ENCODE results near the gene CAPN2.
"Not testable (repeated sequence)": the region's sequence is repeated elsewhere in the genome, so short reads cannot be mapped to it uniquely, and the experiment has no call there.

Gene CAPN2

DNA sequence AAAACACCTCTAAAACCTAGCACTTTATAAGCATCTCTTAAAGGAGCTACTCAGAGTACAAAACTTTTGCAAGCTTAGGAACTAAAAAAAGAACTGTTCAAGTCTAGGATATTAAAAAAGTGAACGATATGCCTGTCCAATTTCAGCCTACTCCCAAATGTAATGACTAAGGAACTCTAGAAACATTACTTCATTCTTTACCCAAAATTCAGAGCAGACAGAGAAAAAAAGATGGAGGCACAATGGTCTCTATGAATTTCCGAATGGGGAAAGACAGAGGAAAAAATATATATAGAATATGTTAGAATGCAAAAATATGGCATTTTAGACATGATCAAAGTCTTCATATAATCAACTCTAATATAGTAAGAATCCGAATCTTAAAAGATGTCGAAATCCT lies 72.2 kb downstream of the CAPN2 start:
- no peak for DNase-seq (ENCODE audit: low read depth in 1 of 2, low spot score in 1 of 2)

DNA sequence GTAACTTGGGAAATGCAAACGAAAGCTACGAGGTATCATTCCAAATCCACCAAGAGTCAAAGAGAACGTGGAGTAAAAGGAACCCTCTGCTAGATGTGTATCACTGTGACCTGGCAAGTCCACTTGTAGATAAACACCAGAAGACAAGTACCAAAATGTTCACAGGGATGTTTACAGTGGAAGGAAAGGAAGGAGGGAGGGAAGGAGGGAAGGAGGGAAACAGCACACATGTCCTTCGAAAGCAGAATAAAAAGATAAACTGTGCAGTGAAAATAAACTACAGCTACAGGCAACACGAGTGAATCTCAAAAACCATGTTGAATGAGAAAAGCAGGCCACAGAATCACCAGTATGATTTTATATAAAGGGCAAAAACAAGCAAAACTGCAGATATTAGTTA lies 73.5 kb downstream of the CAPN2 start:
- no peak for DNase-seq (ENCODE audit: low read depth in 1 of 2, low spot score in 1 of 2)

DNA sequence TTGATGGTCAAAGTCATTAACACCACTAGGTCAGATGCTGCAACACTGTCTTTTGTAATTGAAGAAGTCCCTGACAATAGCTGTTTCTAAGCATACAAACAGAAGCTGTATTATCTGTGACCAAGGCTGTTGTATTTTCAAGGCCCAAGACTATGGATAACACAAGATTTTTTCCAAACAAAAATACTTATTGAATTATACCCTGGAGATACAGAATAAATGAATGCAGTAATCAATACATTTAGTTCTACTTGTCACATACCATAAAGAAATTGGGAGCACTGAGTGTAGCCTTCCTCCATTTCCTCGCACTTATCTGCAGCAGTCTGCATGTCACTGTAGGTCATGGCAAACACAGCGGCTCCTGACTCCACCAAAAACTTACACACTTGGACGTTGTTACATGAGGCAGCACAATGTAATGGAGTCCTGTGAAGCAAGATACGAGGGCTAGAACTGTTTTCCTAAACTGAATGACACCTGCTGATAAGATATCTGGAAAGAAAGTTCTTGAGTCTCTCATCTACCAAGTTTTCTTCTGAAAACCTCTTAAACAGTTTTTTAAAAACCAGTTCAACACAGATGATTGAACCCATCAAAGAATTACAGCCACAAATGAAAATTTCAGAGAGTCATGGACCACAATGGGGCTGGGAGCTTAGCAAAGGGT lies 76.5 kb downstream of the CAPN2 start:
- no peak for DNase-seq (ENCODE audit: low read depth in 1 of 2, low spot score in 1 of 2)

DNA sequence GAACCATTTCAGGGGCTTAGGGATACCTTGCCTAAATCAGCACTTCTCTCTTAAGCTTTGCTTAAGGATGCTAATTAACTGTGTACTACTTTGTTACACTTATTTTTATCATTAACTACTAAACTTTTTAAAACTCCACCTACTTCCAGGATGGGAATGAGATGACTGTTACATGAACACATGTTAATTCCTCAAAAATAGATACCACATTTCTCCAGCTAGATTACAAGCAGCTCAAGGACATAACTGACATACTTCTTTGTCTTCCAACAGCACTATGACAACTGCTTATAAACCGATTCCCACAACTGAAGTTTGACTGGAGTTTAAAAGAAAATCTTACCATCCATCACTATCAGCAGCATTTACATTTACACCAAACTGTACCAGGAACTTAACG lies 79.7 kb downstream of the CAPN2 start:
- DNase-seq (ENCODE audit: low read depth in 1 of 2, low spot score in 1 of 2) = no peak

DNA sequence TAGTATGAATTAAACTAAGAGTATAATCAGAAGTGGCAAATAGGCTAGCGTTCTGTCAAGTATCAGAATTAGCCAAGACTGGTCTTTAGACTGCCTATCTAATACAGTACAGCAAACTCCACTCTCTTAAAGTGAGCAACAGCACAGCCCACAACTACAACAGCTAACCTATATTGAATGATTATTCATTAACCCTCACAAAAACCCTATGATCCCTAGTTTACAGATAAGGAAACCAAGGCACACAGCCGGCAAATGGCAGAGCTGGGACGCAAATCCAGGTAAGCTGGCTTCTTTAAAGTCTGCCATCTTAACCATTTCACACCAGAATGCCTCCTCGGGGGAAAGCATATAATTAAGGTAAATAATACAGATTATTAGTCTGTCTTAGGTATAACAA lies 81.4 kb downstream of the CAPN2 start:
- no peak for DNase-seq (ENCODE audit: low read depth in 1 of 2, low spot score in 1 of 2)

DNA sequence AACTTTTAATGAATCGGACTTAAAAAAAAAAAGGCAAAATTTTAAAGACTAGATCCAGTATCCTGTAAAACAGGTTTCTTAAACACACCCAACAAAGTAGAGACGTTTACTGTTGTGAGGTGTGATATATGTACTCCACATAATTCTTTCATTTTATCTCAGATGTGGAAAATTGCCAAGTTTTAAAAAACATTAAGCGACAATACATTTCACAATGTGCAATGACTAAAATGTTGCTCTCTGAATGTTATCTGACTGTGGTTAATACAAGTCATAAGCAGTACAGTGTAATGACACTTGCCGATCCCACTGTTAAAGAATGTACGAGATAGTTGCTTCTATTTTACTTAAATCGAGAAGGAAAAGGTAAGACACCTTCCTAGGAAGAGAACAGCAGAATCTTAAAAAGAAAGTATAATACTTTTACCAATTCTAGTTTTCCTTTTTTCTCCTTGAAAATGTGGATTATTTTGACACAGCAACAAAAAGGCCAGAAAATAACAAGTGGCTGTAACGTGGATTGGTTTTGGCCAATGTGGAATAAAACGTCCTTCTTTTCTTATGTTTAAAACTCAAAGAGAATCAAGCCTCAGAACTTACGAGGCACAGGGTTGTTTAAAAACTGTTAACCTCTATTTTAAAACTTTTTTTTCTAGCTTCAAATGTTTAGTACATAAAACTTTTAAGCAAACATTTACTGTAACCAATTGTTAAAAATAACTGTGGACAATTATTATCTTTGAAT lies 82.0 kb downstream of the CAPN2 start:
- no peak for DNase-seq (ENCODE audit: low read depth in 1 of 2, low spot score in 1 of 2)

DNA sequence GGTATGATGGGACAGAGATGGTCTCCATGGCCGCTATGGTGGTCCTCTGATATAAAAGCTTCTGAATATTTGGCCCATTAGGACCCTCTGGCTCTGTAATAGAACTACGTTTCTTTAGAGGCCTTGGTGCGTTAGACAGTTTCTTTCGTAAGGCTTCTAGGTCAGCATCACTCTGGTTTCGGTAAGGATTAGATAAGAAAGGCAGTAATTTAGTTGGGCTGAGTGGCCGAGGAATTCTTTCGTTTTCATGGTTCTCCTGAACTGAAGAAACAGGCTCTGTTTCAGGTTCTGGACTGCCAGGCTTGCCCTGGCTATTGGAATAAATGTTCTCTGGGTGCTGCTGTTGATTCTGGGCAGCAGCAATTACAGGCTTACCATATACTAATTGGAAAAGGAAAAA lies 83.9 kb downstream of the CAPN2 start:
- no peak for DNase-seq (ENCODE audit: low read depth in 1 of 2, low spot score in 1 of 2)

DNA sequence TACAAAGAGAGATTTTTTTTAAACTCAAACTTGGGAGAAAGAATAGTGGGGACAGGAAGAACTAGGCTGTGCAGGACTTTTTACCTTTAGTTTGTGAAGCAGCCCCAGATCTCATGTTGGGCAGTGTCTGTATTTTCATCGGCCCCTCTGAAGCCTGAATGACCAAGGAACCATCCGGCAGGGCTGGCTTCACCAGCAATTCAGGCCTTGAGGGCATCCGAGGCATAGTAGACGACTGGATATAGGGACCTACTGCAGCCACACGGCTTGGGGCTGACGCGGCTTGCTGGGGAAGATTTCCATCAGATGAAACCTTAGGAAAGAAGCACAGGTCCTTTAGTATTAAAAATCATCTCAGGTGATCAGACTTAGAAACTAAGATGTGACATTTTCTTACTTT lies 89.7 kb downstream of the CAPN2 start:
- DNase-seq (ENCODE audit: low read depth in 1 of 2, low spot score in 1 of 2) = no peak

DNA sequence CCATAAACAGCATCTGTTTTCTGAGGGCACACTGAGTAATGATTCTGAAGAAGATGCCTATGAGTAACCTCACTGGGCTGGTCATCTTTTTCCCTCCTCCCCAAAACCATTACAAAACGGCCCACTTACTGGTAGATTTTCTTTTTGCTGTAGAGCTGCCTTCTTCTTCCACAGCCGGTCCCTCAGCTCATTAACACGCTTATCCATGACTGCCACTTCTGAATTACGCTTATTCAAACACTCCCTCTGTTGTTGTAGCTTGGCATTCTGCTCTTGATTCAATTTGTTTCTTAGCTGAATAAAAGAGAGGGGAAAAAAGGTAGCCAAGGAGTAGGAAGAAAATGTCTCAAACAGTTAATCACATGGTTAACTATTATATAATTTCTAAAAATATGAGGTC lies 90.3 kb downstream of the CAPN2 start:
- DNase-seq (ENCODE audit: low read depth in 1 of 2, low spot score in 1 of 2) = no peak

DNA sequence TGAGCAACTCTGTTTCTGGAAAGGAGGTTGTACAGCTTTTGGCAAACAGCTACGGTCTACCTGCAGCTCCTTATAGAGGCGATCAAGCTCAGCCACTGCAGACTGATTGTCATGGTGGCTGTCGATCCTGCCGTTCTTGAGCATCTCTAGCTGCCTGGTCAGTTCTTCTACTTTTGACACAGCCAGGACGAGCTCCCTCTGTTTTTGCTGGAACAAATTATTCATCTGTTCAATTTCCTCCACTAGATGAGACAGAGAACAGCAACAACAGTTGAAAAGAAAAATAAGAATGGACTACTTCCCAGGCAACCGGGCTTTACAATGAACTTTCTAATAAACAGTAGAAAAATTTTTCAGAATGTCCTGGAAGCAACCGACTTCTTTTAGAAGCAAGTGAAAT lies 90.9 kb downstream of the CAPN2 start:
- DNase-seq (ENCODE audit: low read depth in 1 of 2, low spot score in 1 of 2) = no peak

DNA sequence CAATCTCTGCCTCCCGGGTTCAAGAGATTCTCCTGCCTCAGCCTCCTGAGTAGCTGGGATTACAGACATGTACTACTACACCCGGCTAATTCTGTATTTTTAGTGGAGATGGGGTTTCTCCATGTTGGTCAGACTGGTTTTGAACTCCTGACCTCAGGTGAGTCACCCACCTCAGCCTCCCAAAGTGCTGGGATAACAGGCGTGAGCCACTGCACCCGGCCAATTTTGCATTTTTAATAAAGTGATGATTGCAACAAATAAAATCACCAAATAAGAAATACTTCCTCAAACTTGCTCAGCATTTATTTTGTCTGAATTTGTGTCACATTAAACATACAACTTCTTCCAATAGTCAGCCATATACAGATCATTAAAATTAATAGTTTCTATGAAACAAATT lies 97.6 kb downstream of the CAPN2 start:
- DNase-seq (ENCODE audit: low read depth in 1 of 2, low spot score in 1 of 2) = not testable (repeated sequence)

DNA sequence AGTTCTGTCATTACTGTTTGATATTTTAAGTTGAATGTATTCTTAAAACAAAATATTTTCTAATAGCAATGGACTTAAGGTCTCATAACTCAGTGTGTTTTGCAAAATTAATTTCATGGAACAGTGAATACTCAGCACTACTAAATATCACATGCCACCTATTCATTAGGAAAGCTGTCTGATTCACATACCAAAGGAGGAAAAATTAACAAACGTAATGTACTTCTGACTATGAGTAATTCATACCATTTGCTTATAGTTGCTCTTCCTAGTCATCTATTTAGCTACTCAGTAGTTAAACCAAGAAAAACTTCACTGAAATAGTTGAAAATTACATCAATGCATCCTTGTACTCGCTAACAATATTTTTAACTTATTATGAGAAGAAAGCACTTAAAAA lies 98.2 kb downstream of the CAPN2 start:
- DNase-seq (ENCODE audit: low read depth in 1 of 2, low spot score in 1 of 2) = no peak

DNA sequence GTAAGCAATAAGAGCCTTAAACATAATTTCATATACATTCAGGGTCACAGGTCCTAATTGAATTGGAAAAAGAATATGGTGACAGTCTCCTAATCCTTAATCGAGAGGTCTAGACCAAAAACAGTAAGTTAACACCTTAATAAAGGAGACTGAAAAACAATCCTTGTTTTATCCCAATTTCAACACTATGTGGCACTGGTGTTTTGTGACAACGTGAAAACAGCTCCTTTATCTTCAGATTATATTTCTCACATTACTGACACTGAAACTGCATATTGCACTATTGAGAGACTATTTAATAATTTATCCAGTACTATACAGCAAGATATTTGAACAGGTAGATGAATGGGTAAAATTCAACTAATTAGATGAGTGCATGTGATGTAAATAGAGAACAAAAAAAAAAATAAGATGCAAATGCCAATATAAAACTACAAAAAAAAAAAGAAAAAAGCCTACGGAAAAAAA lies 99.3 kb downstream of the CAPN2 start:
- no peak for DNase-seq (ENCODE audit: low read depth in 1 of 2, low spot score in 1 of 2)

DNA sequence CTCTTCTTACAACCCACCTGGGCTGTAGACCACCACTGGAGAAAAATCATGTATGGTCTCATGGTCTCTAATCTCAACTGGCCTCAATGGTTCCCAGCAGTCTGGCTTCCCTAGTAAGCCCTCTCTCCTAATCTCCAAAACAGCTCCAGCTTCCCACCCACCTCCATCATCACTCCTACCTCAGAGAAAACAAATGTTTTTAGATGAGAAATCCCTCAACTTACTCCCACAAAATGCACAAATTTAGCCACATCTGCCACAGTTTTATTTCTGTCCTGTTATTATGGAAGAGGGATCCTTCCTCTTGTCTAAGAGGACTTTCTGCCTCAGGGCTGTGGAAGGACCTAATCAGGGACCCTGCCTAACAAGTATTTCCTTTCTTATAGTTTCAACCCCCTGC lies 101.3 kb downstream of the CAPN2 start:
- DNase-seq (ENCODE audit: low read depth in 1 of 2, low spot score in 1 of 2) = no peak

DNA sequence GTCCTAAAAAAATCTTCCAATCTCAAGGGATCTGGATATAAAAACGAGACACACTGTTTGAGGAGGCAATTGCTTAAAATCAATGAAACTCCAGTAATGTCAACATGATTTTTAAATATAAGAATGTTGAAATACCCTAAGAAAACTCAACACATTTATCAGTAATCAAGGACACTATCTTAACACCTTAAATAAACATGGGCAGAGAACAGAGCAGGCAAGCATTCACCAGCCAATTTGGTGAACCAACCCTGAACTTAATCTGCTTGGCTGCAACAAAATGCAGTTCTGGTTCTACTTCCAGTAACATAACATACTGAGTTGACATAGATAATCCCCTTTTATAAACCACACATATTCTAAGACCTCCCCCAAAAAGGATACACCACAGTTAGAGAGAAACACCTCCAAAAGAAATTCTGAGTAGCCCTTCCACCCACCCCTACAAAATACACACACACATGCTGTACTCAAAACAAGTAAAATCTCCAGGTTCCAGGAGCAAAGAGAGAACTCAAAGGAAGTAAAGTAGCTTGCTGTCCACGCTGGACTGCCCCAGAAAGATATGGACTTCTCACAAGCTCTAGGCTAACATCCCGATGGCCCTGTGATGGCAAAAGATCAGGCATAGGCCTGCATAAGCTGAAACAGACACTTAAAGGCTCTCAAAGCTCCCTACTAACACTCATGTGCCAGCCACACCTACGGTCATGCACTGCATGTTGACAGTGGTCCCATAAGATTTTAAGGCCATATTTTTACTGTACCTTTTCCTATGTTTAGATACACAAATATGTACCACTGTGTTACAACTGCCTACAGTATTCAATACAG lies 102.9 kb downstream of the CAPN2 start:
- no peak for DNase-seq (ENCODE audit: low read depth in 1 of 2, low spot score in 1 of 2)

DNA sequence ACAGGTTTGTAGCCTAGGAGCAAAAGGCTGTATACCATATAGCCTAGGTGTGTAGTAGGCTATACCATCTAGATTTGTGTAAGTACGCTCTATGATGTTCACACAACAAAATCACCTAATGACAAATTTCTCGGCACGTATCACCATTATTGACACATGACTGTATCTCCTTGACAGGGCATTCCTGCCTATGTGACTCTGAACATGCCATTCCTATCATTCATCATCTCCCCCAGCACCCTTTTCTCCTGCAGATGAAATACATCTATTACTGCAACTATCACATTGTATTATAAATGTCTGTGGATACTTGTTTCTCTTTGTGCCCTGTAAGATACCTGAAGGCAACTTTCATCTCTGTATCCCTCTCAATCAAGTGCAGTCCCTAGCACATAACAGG lies 103.5 kb downstream of the CAPN2 start:
- DNase-seq (ENCODE audit: low read depth in 1 of 2, low spot score in 1 of 2) = no peak

DNA sequence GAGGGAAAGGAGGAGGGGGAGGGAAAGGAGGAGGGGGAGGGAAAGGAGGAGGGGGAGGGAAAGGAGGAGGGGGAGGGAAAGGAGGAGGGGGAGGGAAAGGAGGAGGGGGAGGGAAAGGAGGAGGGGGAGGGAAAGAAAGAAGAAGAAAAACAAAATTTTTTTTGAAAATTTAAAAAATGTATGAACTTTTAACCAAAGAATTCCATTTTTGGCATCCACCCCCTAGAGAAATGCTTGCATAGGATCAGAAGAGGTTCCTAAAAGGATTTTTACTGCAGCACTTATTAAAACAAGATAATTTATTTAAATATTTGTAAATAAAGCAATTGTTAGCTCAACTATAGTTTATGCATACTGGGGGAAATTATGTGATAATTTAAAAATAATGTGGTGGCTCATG lies 104.9 kb downstream of the CAPN2 start:
- not testable (repeated sequence) for DNase-seq (ENCODE audit: low read depth in 1 of 2, low spot score in 1 of 2)

DNA sequence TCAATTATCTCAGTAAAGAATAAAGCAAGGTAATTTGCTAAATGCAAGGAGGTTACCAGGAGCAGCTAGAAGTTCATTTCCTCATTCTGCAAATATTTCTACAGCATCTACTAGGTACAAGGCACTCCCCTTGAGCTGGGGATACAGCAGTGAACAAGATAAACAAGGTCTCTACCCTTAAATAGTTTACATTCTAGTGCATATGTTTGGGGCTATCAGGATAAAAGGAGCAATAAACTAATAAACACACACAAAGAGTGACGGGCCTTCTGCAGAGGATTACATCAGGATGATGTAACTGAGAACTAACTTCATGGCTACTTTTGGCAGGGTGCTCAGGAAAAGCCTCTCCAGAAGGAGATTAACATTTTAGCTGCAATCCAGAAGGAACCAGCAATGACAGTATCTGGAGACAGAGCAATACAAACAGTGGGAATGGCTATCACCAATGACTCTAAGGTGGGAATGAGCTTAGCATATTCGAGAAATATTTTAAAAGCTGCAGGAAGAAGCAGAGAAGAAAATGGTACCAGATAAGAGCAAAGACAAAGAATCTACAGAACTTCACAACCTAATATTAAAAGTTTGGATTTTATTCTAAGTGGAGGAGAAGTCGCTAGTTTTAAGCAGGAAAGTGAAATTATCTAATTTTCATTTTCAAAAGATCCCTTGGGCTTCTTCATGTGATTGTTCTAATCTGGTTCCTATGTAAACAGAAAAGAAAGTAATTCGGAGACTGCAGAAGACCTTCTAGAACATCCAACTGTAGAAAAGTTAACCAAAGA lies 107.6 kb downstream of the CAPN2 start:
- no peak for DNase-seq (ENCODE audit: low read depth in 1 of 2, low spot score in 1 of 2)

DNA sequence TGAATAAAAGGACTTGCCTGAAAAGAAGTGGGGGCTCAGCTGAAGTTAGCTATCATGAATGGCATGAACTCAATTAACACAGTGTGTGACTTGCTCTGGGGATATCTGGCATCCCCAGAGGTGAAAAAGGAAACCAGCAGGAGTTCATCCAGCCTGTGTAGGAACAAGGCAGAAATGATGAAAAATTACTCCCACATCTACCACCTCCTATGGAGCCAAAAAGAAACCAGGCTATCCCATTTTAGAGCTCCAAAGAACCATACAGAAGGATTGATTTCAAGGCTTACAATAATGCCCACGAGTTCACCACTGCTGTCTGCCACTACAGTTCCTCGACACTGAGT lies 108.1 kb downstream of the CAPN2 start:
- no peak for DNase-seq (ENCODE audit: low read depth in 1 of 2, low spot score in 1 of 2)

DNA sequence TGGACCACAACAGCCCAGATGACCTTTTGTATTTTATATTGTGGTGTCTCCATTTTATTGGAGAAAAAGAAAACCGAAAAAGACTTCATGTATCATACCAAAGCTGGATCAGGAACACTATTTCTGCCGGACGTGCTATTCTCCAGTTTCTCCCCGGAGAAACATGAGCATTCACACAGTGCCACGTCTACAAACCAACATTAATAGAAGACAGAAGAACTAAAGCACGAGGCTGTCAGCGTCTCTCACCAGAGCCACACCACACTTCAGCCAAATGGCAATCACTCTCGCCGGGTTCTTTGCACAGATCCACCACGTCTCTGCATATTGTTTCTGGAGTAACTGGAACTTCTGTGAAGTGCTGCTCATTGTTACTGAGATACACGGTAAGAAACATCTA lies 108.6 kb downstream of the CAPN2 start:
- DNase-seq (ENCODE audit: low read depth in 1 of 2, low spot score in 1 of 2) = no peak

DNA sequence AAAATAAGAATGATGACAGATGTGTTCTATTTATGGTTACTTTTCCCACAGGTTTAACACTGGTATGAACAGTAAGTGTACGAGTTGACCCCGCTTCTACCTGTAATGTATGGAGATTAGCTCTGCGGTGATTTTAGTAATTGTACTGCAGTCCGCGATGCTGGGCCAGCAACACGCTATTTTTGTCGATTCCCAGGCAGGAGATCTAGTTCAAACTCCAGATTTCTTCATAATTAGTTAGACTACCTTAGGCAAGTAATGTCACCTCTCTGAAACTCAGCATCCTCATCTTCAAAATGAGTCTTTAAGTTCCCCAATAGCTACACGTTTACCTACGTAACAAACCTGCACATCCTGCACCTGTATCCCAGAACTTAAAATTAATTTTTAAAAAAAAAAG lies 111.9 kb downstream of the CAPN2 start:
- no peak for DNase-seq (ENCODE audit: low read depth in 1 of 2, low spot score in 1 of 2)

Measured in stimulated activated CD4-positive, alpha-beta T cell treated with anti-CD3 and anti-CD28 coated beads, Interleukin-15, amount 100 ng/mL, for 1 hour (primary cell).